OCI-LY7 (cell line): Measurements from ENCODE around the gene KRT6A.

Experiments used
- CTCF ChIP-seq: fragments of 200-600 bp; sonication (generic); conservative IDR thresholded peaks from 2 replicates; pipeline ENCODE4 v1.5.1; 2014; ENCODE audit warnings: mild to moderate bottlenecking, antibody characterized with exemption, low read length, moderate library complexity, mixed read lengths
- EZH2phosphoT487 ChIP-seq: fragments of 200-600 bp; sonication (generic); IDR thresholded peaks from 2 replicates; pipeline ENCODE4 v1.6.1; 2018; ENCODE audit warnings: low read depth, borderline replicate concordance, mild to moderate bottlenecking, mixed run types, antibody characterized with exemption, low read length, moderate library complexity, mixed read lengths

- no peak for TF ChIP-seq CTCF
- no peak for TF ChIP-seq EZH2phosphoT487
These were observed 48.7 kb upstream of the KRT6A start for GRCh38 chr12:52541709-52542108.
